ENCODE results near the gene TIMM8A. TPM values are rescaled to one million over a fixed set of nuclear protein-coding genes. Genes with fewer than 3 reads are reported as not detected.

The TIMM8A gene
- total RNA-seq, 4 donors from 2014 or later: 3.0 to 4.8 (median 3.7) TPM

- peaks cover 0 to 11% (median 7%) of the 10 kb centered on the region in 4 donors for H3K4me1 ChIP-seq
- intact Hi-C loops (cut with DNase I): no loop called here
- H3K27ac ChIP-seq (replicated peaks in 1 of 4): peak overlapping the region; percentile 74 to 83 (median 76)
- peak overlapping the region; percentile 52 to 66 (median 56) for H3K4me3 ChIP-seq
- H3K36me3 ChIP-seq: peaks cover 0 to 17% (median 0%) of the 10 kb centered on the region in 4 donors
- DNase-seq (ENCODE audit: extremely low spot score): no peak
- H3K27me3 ChIP-seq: no peaks in the 10 kb centered on the region
- 64% methylated on average over 6 of the region's 6 CpGs for WGBS
- TF ChIP-seq EP300 (IDR thresholded peaks at IDR 0.05) (no peak), POLR2A (IDR thresholded peaks at IDR 0.05; ENCODE audit: low read depth) (no peak), CTCF (IDR thresholded peaks at IDR 0.05) (no peak), POLR2AphosphoS5 (IDR thresholded peaks at IDR 0.05) (no peak)
- no peaks in the 10 kb centered on the region for H3K9me3 ChIP-seq
These were observed 43.3 kb upstream of the TIMM8A start for GRCh38 chrX:101391831-101392230.

- Histone ChIP-seq H3K4me1 (peaks cover 0 to 11% (median 7%) of the 10 kb centered on the region in 4 donors), H3K27ac (replicated peaks in 1 of 4) (peak within 1 kb of the TSS; percentile 74 to 83 (median 76)), H3K27me3 (no peaks in the 10 kb centered on the region), H3K4me3 (peak within 1 kb of the TSS; percentile 52 to 66 (median 56)), H3K9me3 (no peaks in the 10 kb centered on the region), H3K36me3 (peaks cover 0 to 10% (median 0%) of the 10 kb centered on the region in 4 donors)
- TF ChIP-seq POLR2A (IDR thresholded peaks at IDR 0.05; ENCODE audit: low read depth) (peak; percentile 69), EP300 (IDR thresholded peaks at IDR 0.05) (no peak), POLR2AphosphoS5 (IDR thresholded peaks at IDR 0.05) (peak; percentile 93 to 97), CTCF (IDR thresholded peaks at IDR 0.05) (peak; percentile 62 to 73 (median 62))
- intact Hi-C loops (cut with DNase I): no loop called here
- DNase-seq (ENCODE audit: extremely low spot score): peak; percentile 92
- WGBS: 46% methylated on average over 47 of the region's 47 CpGs
These were observed 42.4 kb upstream of the TIMM8A start, which contains the start of gene RPL36A for GRCh38 chrX:101390664-101391525. Gene RPL36A (plus strand): TSS chrX:101391011. CDS start chrX:101391044, 33 bp downstream.

GRCh38 chrX:101388604-101389003, 40.1 kb upstream of the TIMM8A start:
- no peak for DNase-seq (ENCODE audit: extremely low spot score)
- intact Hi-C loops (cut with DNase I): no loop called here
- TF ChIP-seq CTCF (IDR thresholded peaks at IDR 0.05) (no peak), POLR2A (IDR thresholded peaks at IDR 0.05; ENCODE audit: low read depth) (no peak), EP300 (IDR thresholded peaks at IDR 0.05) (no peak), POLR2AphosphoS5 (IDR thresholded peaks at IDR 0.05) (no peak)
- Histone ChIP-seq H3K27me3 (no peaks in the 10 kb centered on the region), H3K9me3 (no peaks in the 10 kb centered on the region), H3K4me3 (no peak overlapping the region), H3K36me3 (peaks cover 0 to 4% (median 0%) of the 10 kb centered on the region in 4 donors), H3K4me1 (peaks cover 0 to 11% (median 7%) of the 10 kb centered on the region in 4 donors), H3K27ac (replicated peaks in 1 of 4) (no peak overlapping the region)
- WGBS: 70% methylated on average over 3 of the region's 3 CpGs

- intact Hi-C loops (cut with DNase I): no loop called here
These were observed 38.0 kb upstream of the TIMM8A start for GRCh38 chrX:101386542-101386885.

More at GRCh38 chrX:101386542-101386885, 38.0 kb upstream of the TIMM8A start:
- 76% methylated on average over 6 of the region's 6 CpGs for WGBS
- H3K27ac ChIP-seq (replicated peaks in 1 of 4): no peak overlapping the region
- H3K36me3 ChIP-seq: no peaks in the 10 kb centered on the region
- H3K4me3 ChIP-seq: no peak overlapping the region
- H3K4me1 ChIP-seq: peaks cover 0 to 4% (median 3%) of the 10 kb centered on the region in 4 donors
- DNase-seq (ENCODE audit: extremely low spot score): no peak
- no peaks in the 10 kb centered on the region for H3K27me3 ChIP-seq
- no peaks in the 10 kb centered on the region for H3K9me3 ChIP-seq
- TF ChIP-seq CTCF (IDR thresholded peaks at IDR 0.05): no peak
- no peak for TF ChIP-seq POLR2A (IDR thresholded peaks at IDR 0.05; ENCODE audit: low read depth)
- TF ChIP-seq EP300 (IDR thresholded peaks at IDR 0.05): no peak
- TF ChIP-seq POLR2AphosphoS5 (IDR thresholded peaks at IDR 0.05): no peak

Measured in esophagus muscularis mucosa (tissue), 4 donors.